DOHH2 (cell line): ENCODE measurements around the gene STOML2.

ENCODE experiments used
- EZH2phosphoT487 ChIP-seq: fragments of 200-600 bp; sonication (generic); IDR thresholded peaks from 2 replicates; pipeline ENCODE4 v1.6.1; 2017; ENCODE audit warnings: borderline replicate concordance, mild to moderate bottlenecking, antibody characterized with exemption, low read length, moderate library complexity, mixed read lengths
- TF ChIP-seq, protein P1 (sequence below): fragments of 200-600 bp; sonication (generic); IDR thresholded peaks from one replicate; pipeline ENCODE4 v1.5.1; 2014; ENCODE audit warnings: antibody characterized with exemption, mild to moderate bottlenecking, low read depth, low read length; ENCODE audit not compliant: poor library complexity, severe bottlenecking

DNA sequence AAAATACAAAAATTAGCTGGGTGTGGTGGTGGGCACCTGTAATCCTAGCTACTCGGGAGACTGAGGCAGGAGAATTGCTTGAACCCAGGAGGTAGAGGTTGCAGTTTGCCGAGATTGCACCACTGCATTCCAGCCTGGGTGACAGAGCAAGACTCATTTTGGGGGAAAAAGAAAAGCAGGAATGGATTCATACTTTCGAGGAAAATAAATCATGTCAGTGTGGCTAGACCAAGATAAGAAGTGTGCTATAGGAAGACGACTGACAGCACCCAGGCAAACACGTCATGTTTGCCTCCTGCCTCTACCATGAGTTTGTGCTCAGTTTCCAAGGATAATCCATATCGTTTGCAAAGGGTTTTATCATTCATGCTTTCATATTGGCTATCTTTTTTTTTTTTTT is 32.0 kb upstream of the STOML2 start:
- TF ChIP-seq, protein P1, sequence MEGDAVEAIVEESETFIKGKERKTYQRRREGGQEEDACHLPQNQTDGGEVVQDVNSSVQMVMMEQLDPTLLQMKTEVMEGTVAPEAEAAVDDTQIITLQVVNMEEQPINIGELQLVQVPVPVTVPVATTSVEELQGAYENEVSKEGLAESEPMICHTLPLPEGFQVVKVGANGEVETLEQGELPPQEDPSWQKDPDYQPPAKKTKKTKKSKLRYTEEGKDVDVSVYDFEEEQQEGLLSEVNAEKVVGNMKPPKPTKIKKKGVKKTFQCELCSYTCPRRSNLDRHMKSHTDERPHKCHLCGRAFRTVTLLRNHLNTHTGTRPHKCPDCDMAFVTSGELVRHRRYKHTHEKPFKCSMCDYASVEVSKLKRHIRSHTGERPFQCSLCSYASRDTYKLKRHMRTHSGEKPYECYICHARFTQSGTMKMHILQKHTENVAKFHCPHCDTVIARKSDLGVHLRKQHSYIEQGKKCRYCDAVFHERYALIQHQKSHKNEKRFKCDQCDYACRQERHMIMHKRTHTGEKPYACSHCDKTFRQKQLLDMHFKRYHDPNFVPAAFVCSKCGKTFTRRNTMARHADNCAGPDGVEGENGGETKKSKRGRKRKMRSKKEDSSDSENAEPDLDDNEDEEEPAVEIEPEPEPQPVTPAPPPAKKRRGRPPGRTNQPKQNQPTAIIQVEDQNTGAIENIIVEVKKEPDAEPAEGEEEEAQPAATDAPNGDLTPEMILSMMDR = no peak
- no peak for TF ChIP-seq EZH2phosphoT487
